GM12878 (cell line): ENCODE data around the gene SEC22B. TPM values are rescaled to one million over a fixed set of nuclear protein-coding genes. Genes with fewer than 3 reads are reported as not detected.

Experiments used
- ATAC-seq: fragments of 200-7000 bp; cut with Tn5 transposase; 3 replicates; pipeline ENCODE4 v1.9.1; 2020; ENCODE audit warnings: mild to moderate bottlenecking, moderate library complexity
- BruUV-seq: library from RNA; stranded (reverse); fragments of 400-500 nt; replicated peaks from 2 replicates; lab custom pipeline; 2021; lab: Mats Ljungman, UMichigan
- CTCF ChIA-PET: fragments of 300-600 bp; sonication (Branson Sonifier 250); formaldehyde crosslinking; extraction: SDS; loops from one replicate; lab custom pipeline; 2021; ENCODE audit warnings: inconsistent platforms; lab: Yijun Ruan, JAX
- POLR2A ChIA-PET: fragments of 350-600 bp; formaldehyde crosslinking; extraction: SDS; loops from one replicate; lab custom pipeline; 2021; ENCODE audit warnings: inconsistent platforms; lab: Charles Lee
- RAD21 ChIA-PET: fragments of 300-600 bp; sonication (Branson Sonifier 250); formaldehyde crosslinking; loops from one replicate; lab custom pipeline; 2023; ENCODE audit warnings: antibody characterized with exemption; ENCODE audit not compliant: unreplicated experiment; lab: Charles Lee
- SMC1A ChIA-PET: fragments of 300-600 bp; sonication (Branson Sonifier 250); formaldehyde crosslinking; loops from one replicate; lab custom pipeline; 2023; ENCODE audit not compliant: unreplicated experiment, uncharacterized antibody; lab: Charles Lee
- DNase-seq: peaks from one replicate; pipeline ENCODE4 v3.0.0-alpha.2; 2011; ENCODE audit warnings: low read depth, low spot score
- FAIRE-seq: peaks from 3 replicates; lab custom pipeline; 2011; peaks lifted over from hg19 to GRCh38; lab: Jason Lieb, UNC
- H2AFZ ChIP-seq: 2 replicates; pipeline ENCODE4 v1.6.0; 2011; ENCODE audit warnings: low read depth, low read length, control low read depth; ENCODE audit not compliant: control insufficient read depth
- H3K27ac ChIP-seq: 2 replicates; pipeline ENCODE4 v1.5.1; 2011; ENCODE audit warnings: control low read depth; ENCODE audit not compliant: control insufficient read depth, insufficient read depth
- H3K27me3 ChIP-seq, 2 experiments: replicated peaks in 1 of 2; 2 replicates each; pipeline versions ENCODE4 v1.6.0 to v1.6.1; 2011; ENCODE audit warnings: low read length in 1 of 2; ENCODE audit not compliant: control insufficient read depth in 2 of 2, insufficient read depth in 2 of 2
- H3K36me3 ChIP-seq, 2 experiments: 2 replicates each; pipeline ENCODE4 v1.5.1; 2011; ENCODE audit warnings: low read length in 1 of 2; ENCODE audit not compliant: control insufficient read depth in 2 of 2, insufficient read depth in 2 of 2
- H3K4me1 ChIP-seq: 2 replicates; pipeline ENCODE4 v1.6.1; 2011; ENCODE audit warnings: mild to moderate bottlenecking, low read length, moderate library complexity, mixed read lengths; ENCODE audit not compliant: control insufficient read depth, insufficient read depth
- H3K4me2 ChIP-seq: 2 replicates; pipeline ENCODE4 v1.6.0; 2011; ENCODE audit warnings: control low read depth; ENCODE audit not compliant: control insufficient read depth, insufficient read depth
- H3K4me3 ChIP-seq: fragments of 200-600 bp; sonication (generic); 2 replicates; pipeline ENCODE4 v1.5.1; 2016
- H3K79me2 ChIP-seq: 2 replicates; pipeline ENCODE4 v1.6.0; 2011; ENCODE audit warnings: low read length; ENCODE audit not compliant: control insufficient read depth, insufficient read depth
- H3K9ac ChIP-seq: 2 replicates; pipeline ENCODE4 v1.8.0; 2011; ENCODE audit warnings: low read length, control low read depth, mixed read lengths; ENCODE audit not compliant: control insufficient read depth, insufficient read depth
- H3K9me3 ChIP-seq: replicated peaks from 3 replicates; pipeline ENCODE4 v1.5.1; 2011; ENCODE audit warnings: mild to moderate bottlenecking, low read length; ENCODE audit not compliant: control insufficient read depth, insufficient read depth
- H4K20me1 ChIP-seq: 2 replicates; pipeline ENCODE4 v1.6.0; 2011; ENCODE audit not compliant: control insufficient read depth, insufficient read depth
- ASH2L ChIP-seq: fragments of 300-600, 200-600 bp; sonication (generic); IDR thresholded peaks from 2 replicates; pipeline ENCODE4 v1.6.1; 2017; ENCODE audit warnings: low read depth, mild to moderate bottlenecking, borderline replicate concordance
- CBX3 ChIP-seq: fragments of 200-600 bp; sonication (generic); IDR thresholded peaks from 2 replicates; pipeline ENCODE4 v1.6.1; 2016; ENCODE audit warnings: low read depth, borderline replicate concordance
- GATAD2B ChIP-seq: fragments of 450-650 bp; conservative IDR thresholded peaks from 2 replicates; pipeline ENCODE4 v1.6.1; 2017; ENCODE audit warnings: low read depth, mild to moderate bottlenecking, moderate library complexity
- IKZF1 ChIP-seq: fragments of 450-650 bp; conservative IDR thresholded peaks from 2 replicates; pipeline ENCODE4 v1.6.1; 2017; ENCODE audit warnings: antibody characterized with exemption, mild to moderate bottlenecking
- MEF2A ChIP-seq: IDR thresholded peaks from 2 replicates; pipeline ENCODE4 v1.6.1; 2011; ENCODE audit warnings: low read depth, mild to moderate bottlenecking, low read length, moderate library complexity; ENCODE audit not compliant: insufficient read depth
- PKNOX1 ChIP-seq: fragments of 450-650 bp; IDR thresholded peaks from 2 replicates; pipeline ENCODE4 v1.6.1; 2016; ENCODE audit warnings: mild to moderate bottlenecking
- RELB ChIP-seq: fragments of 450-650 bp; IDR thresholded peaks from 2 replicates; pipeline ENCODE4 v1.6.1; 2017; ENCODE audit warnings: low read depth, mild to moderate bottlenecking, moderate library complexity
- SMAD1 ChIP-seq: fragments of 450-650 bp; IDR thresholded peaks from 2 replicates; pipeline ENCODE4 v1.6.1; 2018; ENCODE audit warnings: mild to moderate bottlenecking, low read depth; ENCODE audit not compliant: partially characterized antibody
- SMARCA5 ChIP-seq: fragments of 450-650 bp; IDR thresholded peaks from 2 replicates; pipeline ENCODE4 v1.6.1; 2017; ENCODE audit warnings: mild to moderate bottlenecking
- SPI1 ChIP-seq: IDR thresholded peaks from 2 replicates; pipeline ENCODE4 v1.6.1; 2011; ENCODE audit warnings: low read depth, mild to moderate bottlenecking, low read length, moderate library complexity, borderline replicate concordance; ENCODE audit not compliant: insufficient read depth
- STAT1 ChIP-seq: fragments of 450-650 bp; conservative IDR thresholded peaks from 2 replicates; pipeline ENCODE4 v1.6.1; 2014; ENCODE audit warnings: antibody characterized with exemption, mild to moderate bottlenecking
- STAT3 ChIP-seq: IDR thresholded peaks from 2 replicates; pipeline ENCODE4 v1.6.1; 2011; ENCODE audit warnings: low read depth, low read length, improper control_type of control experiment
- TCF12 ChIP-seq: IDR thresholded peaks from 2 replicates; pipeline ENCODE4 v1.6.1; 2011; ENCODE audit warnings: low read depth, mild to moderate bottlenecking, low read length
- USF1 ChIP-seq: IDR thresholded peaks from 2 replicates; pipeline ENCODE4 v1.6.1; 2011; ENCODE audit warnings: borderline replicate concordance, low read depth, mild to moderate bottlenecking, moderate library complexity, mixed read lengths, low read length; ENCODE audit not compliant: insufficient read depth; ENCODE audit errors: extremely low read length
- ZBTB33 ChIP-seq: fragments of 450-650 bp; IDR thresholded peaks from 2 replicates; pipeline ENCODE4 v1.6.1; 2017; ENCODE audit warnings: mild to moderate bottlenecking
- WGBS: methylation state at CpG from one replicate; pipeline ENCODE4 v1.1.6; 2016; ENCODE audit warnings: low lambda C conversion rate; ENCODE audit not compliant: insufficient replicate concordance, insufficient coverage; ENCODE audit errors: missing lambda C conversion rate; 5-methylcytosine and 5-hydroxymethylcytosine counted together
- in situ Hi-C: fragments of 300-500 bp; cut with MboI; formaldehyde crosslinking; loops from 9 replicates; pipeline ENCODE4 v1.14.3; 2018; ENCODE audit warnings: mixed read lengths
- intact Hi-C: fragments of 100-400 bp; cut with micrococcal nuclease; formaldehyde crosslinking; loops from one replicate; pipeline ENCODE4 v1.14.2; 2022; ENCODE audit not compliant: unreplicated experiment
- polyA plus RNA-seq, 11 experiments: library from polyadenylated mRNA; depleted of rRNA in 4 of 11; unstranded in 6 of 11; stranded (reverse) in 5 of 11; fragments of >200 nt; fragmentation: Nextera tagmentation in 4 of 11; fragmentation: Illumina TruSeq in 1 of 11; extraction: Ambion mirVana in 4 of 11; extraction: Trizol in 1 of 11; gene quantifications; 1 replicate in 1 of 11; 2 replicates in 10 of 11; pipeline versions ENCODE4 v1.2.1 to v1.2.3, GENCODE V29; 2011 to 2016; ENCODE audit warnings: inconsistent platforms in 2 of 11, missing spikeins in 2 of 11, low read depth in 1 of 11
- total RNA-seq, 4 experiments: library from RNA; depleted of rRNA in 3 of 4; stranded (reverse); fragments of >200 nt in 3 of 4; fragmentation: Illumina TruSeq in 1 of 4; extraction: Trizol in 1 of 4; gene quantifications; 2 replicates each; pipeline versions ENCODE4 v1.2.1 to v1.2.3, GENCODE V29; 2013 to 2021

The SEC22B gene
- total and polyA plus RNA-seq, 10 of the 15 experiments (the other 5 are each of a cell fraction or from before 2014, with no cell fraction given): 19.8 to 41.5 (median 27.7) TPM

GRCh38 chr1:120178799-120179756 lies 2.8 kb upstream of the SEC22B start:
- ChIA-PET CTCF (no interaction called here), SMC1A (no interaction called here), RAD21 (no interaction called here), POLR2A (no interaction called here)
- 54% methylated on average over 6 of the region's 6 CpGs for WGBS
- Histone ChIP-seq H3K4me1 (no peaks in the 10 kb centered on the region), H3K4me3 (no peak overlapping the region), H3K79me2 (peaks cover 14% of the 10 kb centered on the region), H4K20me1 (no peaks in the 10 kb centered on the region), H3K9me3 (no peaks in the 10 kb centered on the region), H3K9ac (no peak overlapping the region), H3K36me3 (no peaks in the 10 kb centered on the region), H3K4me2 (no peak overlapping the region), H3K27ac (no peak overlapping the region), H3K27me3 (no peaks in the 10 kb centered on the region), H2AFZ (no peak overlapping the region)
- intact Hi-C loops: no loop called here
- in situ Hi-C loops: no loop called here
- FAIRE-seq (no peak), DNase-seq (no peak), ATAC-seq (no peak)
- BruUV-seq: no TSS peak
- TF ChIP-seq PKNOX1: no peak
- no peak for TF ChIP-seq RELB
- no peak for TF ChIP-seq MEF2A
- no peak for TF ChIP-seq STAT3
- no peak for TF ChIP-seq ZBTB33
- TF ChIP-seq TCF12: no peak
- no peak for TF ChIP-seq SMARCA5
- no peak for TF ChIP-seq ASH2L
- TF ChIP-seq SMAD1: no peak
- TF ChIP-seq STAT1: no peak
- no peak for TF ChIP-seq USF1
- TF ChIP-seq GATAD2B: no peak
- no peak for TF ChIP-seq SPI1
- no peak for TF ChIP-seq IKZF1
- TF ChIP-seq CBX3: no peak
